Measurements from ENCODE around the gene CSGALNACT2.

Gene CSGALNACT2

GRCh38 chr10:43124574-43125273 lies 13.5 kb upstream of the CSGALNACT2 start:
- DNase-seq (ENCODE audit: low spot score) = no peak

- DNase-seq (ENCODE audit: low spot score) = no peak
Measured at GRCh38 chr10:43125274-43125845, 12.9 kb upstream of the CSGALNACT2 start.

- no peak for DNase-seq (ENCODE audit: low spot score)
Measured at GRCh38 chr10:43125881-43126731, 12.1 kb upstream of the CSGALNACT2 start.

GRCh38 chr10:43126759-43127424 lies 11.4 kb upstream of the CSGALNACT2 start:
- no peak for DNase-seq (ENCODE audit: low spot score)

- no peak for DNase-seq (ENCODE audit: low spot score)
Measured at GRCh38 chr10:43127442-43127841, 10.8 kb upstream of the CSGALNACT2 start.

GRCh38 chr10:43128331-43128730 lies 9.9 kb upstream of the CSGALNACT2 start:
- no peak for DNase-seq (ENCODE audit: low spot score)

GRCh38 chr10:43128958-43129706 lies 9.1 kb upstream of the CSGALNACT2 start:
- no peak for DNase-seq (ENCODE audit: low spot score)

GRCh38 chr10:43130770-43131171 lies 7.5 kb upstream of the CSGALNACT2 start:
- no peak for DNase-seq (ENCODE audit: low spot score)

GRCh38 chr10:43131256-43131655 lies 7.0 kb upstream of the CSGALNACT2 start:
- no peak for DNase-seq (ENCODE audit: low spot score)

- DNase-seq (ENCODE audit: low spot score) = no peak
Measured at GRCh38 chr10:43131906-43132305, 6.3 kb upstream of the CSGALNACT2 start.

- no peak for DNase-seq (ENCODE audit: low spot score)
Measured at GRCh38 chr10:43132867-43133787, 5.1 kb upstream of the CSGALNACT2 start.

GRCh38 chr10:43134126-43134905 lies 3.9 kb upstream of the CSGALNACT2 start:
- DNase-seq (ENCODE audit: low spot score) = no peak

- no peak for DNase-seq (ENCODE audit: low spot score)
Measured at GRCh38 chr10:43135064-43135463, 3.2 kb upstream of the CSGALNACT2 start.

- DNase-seq (ENCODE audit: low spot score) = no peak
Measured at GRCh38 chr10:43135656-43136055, 2.6 kb upstream of the CSGALNACT2 start.

GRCh38 chr10:43136432-43136831 lies 1.8 kb upstream of the CSGALNACT2 start:
- no peak for DNase-seq (ENCODE audit: low spot score)

- no peak for DNase-seq (ENCODE audit: low spot score)
Measured at GRCh38 chr10:43136995-43137716, 1.1 kb upstream of the CSGALNACT2 start.

- DNase-seq (ENCODE audit: low spot score) = peak; percentile 64
Measured at GRCh38 chr10:43137717-43138020, 576 bp upstream of the CSGALNACT2 start.

GRCh38 chr10:43138757-43139241 lies 554 bp downstream of the CSGALNACT2 start:
- peak; percentile 30 for DNase-seq (ENCODE audit: low spot score)

GRCh38 chr10:43141421-43141820 lies 3.2 kb downstream of the CSGALNACT2 start:
- DNase-seq (ENCODE audit: low spot score) = no peak

All from putamen (tissue), 1 donor.